Measurements from ENCODE around the gene REPS1. TPM values are rescaled to one million over a fixed set of nuclear protein-coding genes. Genes with fewer than 3 reads are reported as not detected.

The REPS1 gene
- total RNA-seq, 1 donor from 2014 or later, result 61.1 TPM

- Histone ChIP-seq H3K9me3 (ENCODE audit: control insufficient read depth in 3 of 3, low read length in 3 of 3) (no peaks in the 10 kb centered on the region), H3K4me1 (ENCODE audit: control insufficient read depth in 3 of 3, insufficient read depth in 3 of 3, low read length in 3 of 3) (no peaks in the 10 kb centered on the region), H3K27me3 (ENCODE audit: control insufficient read depth in 3 of 3, insufficient read depth in 3 of 3, low read length in 3 of 3) (no peaks in the 10 kb centered on the region), H3K9ac (ENCODE audit: low read depth in 1 of 3, low read length in 3 of 3) (no peak overlapping the region), H3K36me3 (ENCODE audit: control insufficient read depth in 3 of 3, insufficient read depth in 3 of 3, low read length in 3 of 3) (peaks cover 23 to 56% (median 52%) of the 10 kb centered on the region in 3 donors), H3K27ac (ENCODE audit: low read depth, low read length) (no peak overlapping the region), H3K4me3 (ENCODE audit: low read length in 3 of 3) (no peak overlapping the region)
Observed at GRCh38 chr6:138912308-138912707, 75.7 kb downstream of the REPS1 start.

DNA sequence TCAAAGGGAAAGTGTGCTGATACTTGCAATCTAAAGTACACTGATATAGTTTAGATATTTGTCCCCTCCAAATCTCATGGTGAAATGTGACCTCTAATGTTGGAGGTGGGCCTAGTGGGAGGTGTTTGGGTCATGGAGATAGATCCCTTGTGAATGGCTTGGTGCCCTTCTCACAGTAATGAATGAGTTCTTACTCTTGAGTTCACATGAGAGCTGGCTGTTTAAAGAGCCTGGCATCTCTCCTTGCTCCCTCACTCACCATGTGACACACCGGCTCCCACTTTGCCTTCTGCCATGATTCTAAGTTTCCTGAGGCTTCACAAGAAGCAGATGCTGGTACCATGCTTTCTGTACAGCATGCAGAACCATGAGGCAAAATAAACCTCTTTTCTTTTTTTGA lies 78.1 kb downstream of the REPS1 start:
- no peak overlapping the region for H3K27ac ChIP-seq (ENCODE audit: low read depth, low read length)
- peaks cover 26 to 65% (median 58%) of the 10 kb centered on the region in 3 donors for H3K36me3 ChIP-seq (ENCODE audit: control insufficient read depth in 3 of 3, insufficient read depth in 3 of 3, low read length in 3 of 3)
- no peak overlapping the region for H3K4me3 ChIP-seq (ENCODE audit: low read length in 3 of 3)
- H3K4me1 ChIP-seq (ENCODE audit: control insufficient read depth in 3 of 3, insufficient read depth in 3 of 3, low read length in 3 of 3), result no peaks in the 10 kb centered on the region
- no peaks in the 10 kb centered on the region for H3K9me3 ChIP-seq (ENCODE audit: control insufficient read depth in 3 of 3, low read length in 3 of 3)
- no peak overlapping the region for H3K9ac ChIP-seq (ENCODE audit: low read depth in 1 of 3, low read length in 3 of 3)
- H3K27me3 ChIP-seq (ENCODE audit: control insufficient read depth in 3 of 3, insufficient read depth in 3 of 3, low read length in 3 of 3), result no peaks in the 10 kb centered on the region

GRCh38 chr6:138909511-138909910 lies 78.5 kb downstream of the REPS1 start:
- Histone ChIP-seq H3K9ac (ENCODE audit: low read depth in 1 of 3, low read length in 3 of 3) (no peak overlapping the region), H3K4me1 (ENCODE audit: control insufficient read depth in 3 of 3, insufficient read depth in 3 of 3, low read length in 3 of 3) (no peaks in the 10 kb centered on the region), H3K27me3 (ENCODE audit: control insufficient read depth in 3 of 3, insufficient read depth in 3 of 3, low read length in 3 of 3) (no peaks in the 10 kb centered on the region), H3K9me3 (ENCODE audit: control insufficient read depth in 3 of 3, low read length in 3 of 3) (no peaks in the 10 kb centered on the region), H3K36me3 (ENCODE audit: control insufficient read depth in 3 of 3, insufficient read depth in 3 of 3, low read length in 3 of 3) (peaks cover 26 to 65% (median 59%) of the 10 kb centered on the region in 3 donors), H3K4me3 (ENCODE audit: low read length in 3 of 3) (no peak overlapping the region), H3K27ac (ENCODE audit: low read depth, low read length) (no peak overlapping the region)

DNA sequence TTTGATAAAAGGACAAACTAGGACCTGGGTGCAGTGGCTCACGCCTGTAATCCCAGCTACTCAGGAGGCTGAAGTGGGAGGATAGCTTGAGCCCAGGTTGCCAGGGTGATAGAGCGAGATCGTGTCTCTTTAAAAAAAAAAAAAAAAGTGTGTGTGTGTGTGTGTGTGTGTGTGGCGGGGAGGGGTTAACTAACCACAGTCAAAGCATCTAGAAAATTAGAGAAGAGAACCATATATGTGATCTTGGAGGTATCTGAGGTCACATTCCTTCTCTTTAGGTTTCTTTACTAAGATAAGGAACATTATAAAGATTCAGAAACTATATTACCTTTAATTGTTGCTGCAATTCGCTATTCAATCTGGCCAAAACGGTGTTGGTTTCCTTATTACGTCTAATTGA lies 80.9 kb downstream of the REPS1 start:
- Histone ChIP-seq H3K27me3 (ENCODE audit: control insufficient read depth in 3 of 3, insufficient read depth in 3 of 3, low read length in 3 of 3) (no peaks in the 10 kb centered on the region), H3K9me3 (ENCODE audit: control insufficient read depth in 3 of 3, low read length in 3 of 3) (no peaks in the 10 kb centered on the region), H3K36me3 (ENCODE audit: control insufficient read depth in 3 of 3, insufficient read depth in 3 of 3, low read length in 3 of 3) (peaks cover 21 to 54% (median 49%) of the 10 kb centered on the region in 3 donors), H3K4me3 (ENCODE audit: low read length in 3 of 3) (no peak overlapping the region), H3K27ac (ENCODE audit: low read depth, low read length) (no peak overlapping the region), H3K9ac (ENCODE audit: low read depth in 1 of 3, low read length in 3 of 3) (no peak overlapping the region), H3K4me1 (ENCODE audit: control insufficient read depth in 3 of 3, insufficient read depth in 3 of 3, low read length in 3 of 3) (no peaks in the 10 kb centered on the region)

- H3K4me3 ChIP-seq (ENCODE audit: low read length in 3 of 3), result no peak overlapping the region
- no peaks in the 10 kb centered on the region for H3K4me1 ChIP-seq (ENCODE audit: control insufficient read depth in 3 of 3, insufficient read depth in 3 of 3, low read length in 3 of 3)
- H3K9ac ChIP-seq (ENCODE audit: low read depth in 1 of 3, low read length in 3 of 3), result no peak overlapping the region
- no peaks in the 10 kb centered on the region for H3K27me3 ChIP-seq (ENCODE audit: control insufficient read depth in 3 of 3, insufficient read depth in 3 of 3, low read length in 3 of 3)
- H3K9me3 ChIP-seq (ENCODE audit: control insufficient read depth in 3 of 3, low read length in 3 of 3), result no peaks in the 10 kb centered on the region
- H3K36me3 ChIP-seq (ENCODE audit: control insufficient read depth in 3 of 3, insufficient read depth in 3 of 3, low read length in 3 of 3), result peaks cover 0 to 9% (median 5%) of the 10 kb centered on the region in 3 donors
- no peak overlapping the region for H3K27ac ChIP-seq (ENCODE audit: low read depth, low read length)
Observed at GRCh38 chr6:138897031-138897430, 91.0 kb downstream of the REPS1 start.

DNA sequence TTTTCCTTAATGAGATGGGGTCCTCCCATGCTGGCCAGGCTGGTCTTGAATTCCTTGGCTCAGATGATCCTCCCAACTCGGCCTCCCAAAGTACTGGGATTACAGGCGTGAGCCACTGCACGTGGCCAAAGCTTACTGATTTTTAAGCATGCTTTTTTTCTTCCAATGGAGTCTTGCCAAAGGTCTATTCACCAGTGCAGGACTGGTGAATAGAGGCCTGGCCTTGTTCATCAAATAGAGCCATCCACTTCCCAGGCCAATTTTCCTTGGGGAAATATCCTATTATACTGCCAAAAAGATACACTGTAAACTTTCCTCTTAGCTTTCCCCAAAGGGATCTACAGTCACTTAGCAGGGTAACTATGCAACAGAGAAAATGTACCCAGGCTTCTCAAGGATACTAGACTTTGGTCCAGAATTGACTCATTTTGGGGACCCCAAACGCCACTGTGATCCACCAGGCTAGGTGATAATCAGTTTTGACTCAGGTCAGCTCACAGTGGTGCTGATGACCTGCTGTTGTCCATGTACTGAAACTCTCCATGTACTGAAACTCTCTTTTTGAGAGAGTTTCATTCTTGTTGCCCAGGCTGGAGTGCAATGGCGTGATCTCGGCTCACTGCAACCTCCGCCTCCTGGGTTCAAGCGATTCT lies 91.8 kb downstream of the REPS1 start:
- H3K4me1 ChIP-seq (ENCODE audit: control insufficient read depth in 3 of 3, insufficient read depth in 3 of 3, low read length in 3 of 3), result no peaks in the 10 kb centered on the region

DNA sequence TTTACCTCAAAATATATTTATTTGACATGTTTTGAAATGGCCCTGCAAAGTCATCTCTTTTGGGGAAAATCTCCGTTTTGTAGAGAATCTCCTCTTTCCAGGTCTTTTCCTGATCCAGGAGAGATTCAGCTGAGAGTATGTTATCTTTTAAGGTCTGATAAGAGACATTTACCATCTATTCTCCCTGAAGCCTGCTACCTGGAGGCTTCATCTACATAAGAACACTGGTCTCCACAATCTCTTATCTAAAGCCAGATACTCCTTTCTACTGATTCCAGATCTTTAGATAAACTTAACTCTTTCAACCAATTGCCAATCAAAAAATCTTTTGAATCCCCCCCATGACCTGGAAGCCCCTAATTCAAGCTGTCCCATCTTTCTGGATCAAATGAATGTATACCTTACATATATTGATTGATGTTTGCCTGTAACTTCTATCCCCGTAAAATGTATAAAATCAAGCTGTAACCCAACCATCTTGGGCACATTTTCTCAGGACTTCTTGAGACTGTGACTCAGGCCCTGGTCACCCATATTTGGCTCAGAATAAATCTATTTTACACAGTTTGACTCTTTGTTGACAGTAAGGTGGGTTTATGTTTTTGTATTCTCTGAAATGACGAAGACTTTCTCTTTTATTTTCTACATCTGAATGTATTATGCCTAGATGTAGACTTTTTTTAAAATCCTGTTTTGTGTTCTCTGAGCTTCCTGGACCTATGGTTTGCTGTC lies 96.6 kb downstream of the REPS1 start:
- H3K27ac ChIP-seq (ENCODE audit: low read depth, low read length), result no peak overlapping the region
- H3K27me3 ChIP-seq (ENCODE audit: control insufficient read depth in 3 of 3, insufficient read depth in 3 of 3, low read length in 3 of 3), result no peaks in the 10 kb centered on the region
- no peaks in the 10 kb centered on the region for H3K9me3 ChIP-seq (ENCODE audit: control insufficient read depth in 3 of 3, low read length in 3 of 3)
- no peak overlapping the region for H3K9ac ChIP-seq (ENCODE audit: low read depth in 1 of 3, low read length in 3 of 3)
- H3K4me3 ChIP-seq (ENCODE audit: low read length in 3 of 3), result no peak overlapping the region
- H3K4me1 ChIP-seq (ENCODE audit: control insufficient read depth in 3 of 3, insufficient read depth in 3 of 3, low read length in 3 of 3), result no peaks in the 10 kb centered on the region
- no peaks in the 10 kb centered on the region for H3K36me3 ChIP-seq (ENCODE audit: control insufficient read depth in 3 of 3, insufficient read depth in 3 of 3, low read length in 3 of 3)

More for the DNA sequence above, 91.8 kb downstream of the REPS1 start:
- H3K9ac ChIP-seq (ENCODE audit: low read depth in 1 of 3, low read length in 3 of 3), result no peak overlapping the region
- H3K27me3 ChIP-seq (ENCODE audit: control insufficient read depth in 3 of 3, insufficient read depth in 3 of 3, low read length in 3 of 3), result no peaks in the 10 kb centered on the region
- H3K27ac ChIP-seq (ENCODE audit: low read depth, low read length), result no peak overlapping the region
- no peak overlapping the region for H3K4me3 ChIP-seq (ENCODE audit: low read length in 3 of 3)
- H3K36me3 ChIP-seq (ENCODE audit: control insufficient read depth in 3 of 3, insufficient read depth in 3 of 3, low read length in 3 of 3), result peaks cover 0 to 9% (median 5%) of the 10 kb centered on the region in 3 donors
- no peaks in the 10 kb centered on the region for H3K9me3 ChIP-seq (ENCODE audit: control insufficient read depth in 3 of 3, low read length in 3 of 3)

GRCh38 chr6:138885156-138885819 lies 102.8 kb downstream of the REPS1 start:
- Histone ChIP-seq H3K36me3 (ENCODE audit: control insufficient read depth in 3 of 3, insufficient read depth in 3 of 3, low read length in 3 of 3) (no peaks in the 10 kb centered on the region), H3K4me1 (ENCODE audit: control insufficient read depth in 3 of 3, insufficient read depth in 3 of 3, low read length in 3 of 3) (no peaks in the 10 kb centered on the region), H3K9ac (ENCODE audit: low read depth in 1 of 3, low read length in 3 of 3) (no peak overlapping the region), H3K27me3 (ENCODE audit: control insufficient read depth in 3 of 3, insufficient read depth in 3 of 3, low read length in 3 of 3) (no peaks in the 10 kb centered on the region), H3K27ac (ENCODE audit: low read depth, low read length) (no peak overlapping the region), H3K4me3 (ENCODE audit: low read length in 3 of 3) (no peak overlapping the region), H3K9me3 (ENCODE audit: control insufficient read depth in 3 of 3, low read length in 3 of 3) (no peaks in the 10 kb centered on the region)

DNA sequence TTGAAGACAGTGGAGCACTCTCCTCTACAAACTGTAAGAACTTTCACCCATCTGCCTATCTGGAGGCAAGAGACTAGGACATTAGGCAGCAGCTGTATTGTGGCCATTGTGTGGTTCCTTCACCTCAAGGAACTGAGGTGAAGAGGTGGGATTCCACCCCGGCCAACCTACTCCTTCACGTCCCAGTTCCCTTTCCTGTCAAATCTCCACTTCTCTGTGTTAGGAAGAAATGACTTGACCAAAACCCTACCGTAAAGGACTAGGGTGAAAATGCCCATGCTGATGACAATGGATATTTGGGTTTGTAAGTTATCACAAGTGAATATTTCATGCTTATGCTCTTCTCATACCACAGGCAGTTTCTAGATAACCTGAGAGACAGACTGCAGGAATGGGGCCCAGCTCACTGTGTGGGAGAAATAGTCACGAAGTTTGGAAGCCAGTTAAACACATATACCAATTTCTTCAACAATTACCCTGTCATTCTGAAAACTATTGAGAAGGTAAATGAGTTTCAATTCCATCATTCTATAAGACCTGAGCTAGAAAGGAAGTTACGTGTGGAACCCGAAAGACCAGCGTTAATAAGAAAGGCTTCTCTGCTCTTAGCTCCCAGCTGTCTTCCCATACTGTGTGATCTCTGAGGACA lies 105.6 kb downstream of the REPS1 start:
- Histone ChIP-seq H3K27me3 (ENCODE audit: control insufficient read depth in 3 of 3, insufficient read depth in 3 of 3, low read length in 3 of 3) (no peaks in the 10 kb centered on the region), H3K9ac (ENCODE audit: low read depth in 1 of 3, low read length in 3 of 3) (no peak overlapping the region), H3K4me3 (ENCODE audit: low read length in 3 of 3) (no peak overlapping the region), H3K27ac (ENCODE audit: low read depth, low read length) (no peak overlapping the region), H3K36me3 (ENCODE audit: control insufficient read depth in 3 of 3, insufficient read depth in 3 of 3, low read length in 3 of 3) (no peaks in the 10 kb centered on the region), H3K4me1 (ENCODE audit: control insufficient read depth in 3 of 3, insufficient read depth in 3 of 3, low read length in 3 of 3) (no peaks in the 10 kb centered on the region), H3K9me3 (ENCODE audit: control insufficient read depth in 3 of 3, low read length in 3 of 3) (no peaks in the 10 kb centered on the region)

Data from skeletal muscle tissue (tissue), 4 donors.